Ishikawa (cell line): ENCODE measurements around the gene CHPF.

Source experiments
- CEBPB ChIP-seq: IDR thresholded peaks from 2 replicates; pipeline ENCODE4 v1.6.1; 2012
- CREB1 ChIP-seq: IDR thresholded peaks from 2 replicates; pipeline ENCODE4 v1.6.1; 2012; ENCODE audit warnings: low read depth
- EGR1 ChIP-seq: IDR thresholded peaks from 2 replicates; pipeline ENCODE4 v1.6.1; 2012
- EP300 ChIP-seq: IDR thresholded peaks from 2 replicates; pipeline ENCODE4 v1.6.1; 2012; ENCODE audit warnings: borderline replicate concordance
- FOXM1 ChIP-seq: IDR thresholded peaks from 2 replicates; pipeline ENCODE4 v1.6.1; 2012; ENCODE audit warnings: low read depth, borderline replicate concordance
- NFIC ChIP-seq: IDR thresholded peaks from 2 replicates; pipeline ENCODE4 v1.6.1; 2012
- RAD21 ChIP-seq: IDR thresholded peaks from 2 replicates; pipeline ENCODE4 v1.6.1; 2012; ENCODE audit warnings: low read depth
- REST ChIP-seq: IDR thresholded peaks from 2 replicates; pipeline ENCODE4 v1.6.1; 2012; ENCODE audit warnings: low read depth, mild to moderate bottlenecking
- TAF1 ChIP-seq: IDR thresholded peaks from 2 replicates; pipeline ENCODE4 v1.6.1; 2012; ENCODE audit warnings: low read depth, mild to moderate bottlenecking
- TCF12 ChIP-seq: IDR thresholded peaks from 2 replicates; pipeline ENCODE4 v1.6.1; 2012; ENCODE audit warnings: low read depth
- TEAD4 ChIP-seq: IDR thresholded peaks from 2 replicates; pipeline ENCODE4 v1.6.1; 2012
- USF1 ChIP-seq: IDR thresholded peaks from 2 replicates; pipeline ENCODE4 v1.6.1; 2012
- YY1 ChIP-seq: IDR thresholded peaks from 2 replicates; pipeline ENCODE4 v1.6.1; 2012; ENCODE audit warnings: low read depth
- ZBTB7A ChIP-seq: IDR thresholded peaks from 2 replicates; pipeline ENCODE4 v1.6.1; 2012; ENCODE audit warnings: low read depth
- TF ChIP-seq, protein P1 (sequence below): IDR thresholded peaks from 2 replicates; pipeline ENCODE4 v1.6.1; 2012

The CHPF gene

GRCh38 chr2:219543596-219544358, at the start of gene CHPF, which contains the start of gene TMEM198:
Gene CHPF, minus strand, starts transcription at chr2:219543809. Its CDS starts 271 bp downstream, at chr2:219543538.
Gene TMEM198, plus strand, starts transcription at chr2:219544028. Its CDS starts 700 bp downstream, at chr2:219544728.
- TF ChIP-seq RAD21 = no peak
- TF ChIP-seq, protein P1, sequence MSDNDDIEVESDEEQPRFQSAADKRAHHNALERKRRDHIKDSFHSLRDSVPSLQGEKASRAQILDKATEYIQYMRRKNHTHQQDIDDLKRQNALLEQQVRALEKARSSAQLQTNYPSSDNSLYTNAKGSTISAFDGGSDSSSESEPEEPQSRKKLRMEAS = peak; percentile 28; the same call in 1 of the 2 replicates
- 0 out of 2 replicates have a peak, but pooled peaks have one; percentile 19 for TF ChIP-seq USF1
- peak; percentile 84 for TF ChIP-seq TAF1
- peak; percentile 100 for TF ChIP-seq ZBTB7A
- TF ChIP-seq CEBPB = no peak
- peak; percentile 95 for TF ChIP-seq CREB1
- TF ChIP-seq REST = peak; percentile 94

GRCh38 chr2:219593154-219593553, 49.5 kb upstream of the CHPF start:
- TF ChIP-seq ZBTB7A = no peak
- TF ChIP-seq TEAD4 = no peak
- no peak for TF ChIP-seq TCF12
- TF ChIP-seq CEBPB = no peak
- TF ChIP-seq RAD21 = no peak
- TF ChIP-seq, protein P1 = no peak
- no peak for TF ChIP-seq EP300
- TF ChIP-seq FOXM1 = no peak
- TF ChIP-seq YY1 = no peak
- TF ChIP-seq CREB1 = no peak
- TF ChIP-seq EGR1 = no peak
- TF ChIP-seq TAF1 = no peak
- no peak for TF ChIP-seq USF1
- TF ChIP-seq REST = no peak
- TF ChIP-seq NFIC = no peak

DNA sequence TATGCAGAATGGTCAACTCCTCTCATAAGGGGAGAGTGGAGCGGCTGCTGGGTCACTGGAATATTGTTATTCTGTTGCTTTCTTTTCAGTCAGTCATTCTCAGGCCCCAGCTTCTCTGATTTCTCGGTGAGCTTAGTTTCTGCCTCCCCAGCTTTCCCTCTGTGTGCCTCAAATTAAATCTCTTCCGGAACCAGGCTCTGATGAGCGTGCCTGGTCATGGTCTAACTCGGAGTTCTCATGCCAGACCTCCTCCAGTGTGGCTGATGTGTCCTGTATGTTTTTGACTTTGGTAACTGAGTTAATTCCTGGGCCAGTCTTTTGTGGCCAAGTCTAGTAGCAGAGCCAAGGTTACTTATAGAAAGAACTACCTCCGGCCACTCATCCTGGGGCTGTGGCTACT, 49.1 kb upstream of the CHPF start:
- no peak for TF ChIP-seq EP300
- TF ChIP-seq USF1 = no peak
- TF ChIP-seq ZBTB7A = no peak
- TF ChIP-seq FOXM1 = no peak
- no peak for TF ChIP-seq RAD21
- TF ChIP-seq, protein P1 = no peak
- TF ChIP-seq YY1 = no peak
- no peak for TF ChIP-seq CREB1
- TF ChIP-seq TAF1 = no peak

DNA sequence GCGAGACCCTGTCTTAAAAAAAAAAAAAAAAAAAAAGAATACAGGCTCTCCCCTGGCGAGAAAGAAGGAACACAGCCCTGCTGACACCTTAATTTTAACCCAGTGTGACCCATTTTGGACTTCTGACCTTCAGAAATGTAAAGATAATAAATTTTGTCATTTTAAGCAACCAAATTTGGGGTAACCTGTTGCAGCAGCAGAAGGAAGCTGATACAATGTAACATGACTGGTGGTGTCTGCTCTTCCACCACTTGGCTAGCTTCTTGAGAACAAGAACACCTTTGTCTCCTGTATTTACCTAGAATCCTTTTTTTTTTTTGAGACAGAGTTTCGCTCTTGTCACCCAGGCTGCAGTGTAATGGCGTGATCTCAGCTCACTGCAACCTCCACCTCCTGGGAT, 47.5 kb upstream of the CHPF start:
- TF ChIP-seq USF1 (no peak), TEAD4 (no peak), TCF12 (no peak)

DNA sequence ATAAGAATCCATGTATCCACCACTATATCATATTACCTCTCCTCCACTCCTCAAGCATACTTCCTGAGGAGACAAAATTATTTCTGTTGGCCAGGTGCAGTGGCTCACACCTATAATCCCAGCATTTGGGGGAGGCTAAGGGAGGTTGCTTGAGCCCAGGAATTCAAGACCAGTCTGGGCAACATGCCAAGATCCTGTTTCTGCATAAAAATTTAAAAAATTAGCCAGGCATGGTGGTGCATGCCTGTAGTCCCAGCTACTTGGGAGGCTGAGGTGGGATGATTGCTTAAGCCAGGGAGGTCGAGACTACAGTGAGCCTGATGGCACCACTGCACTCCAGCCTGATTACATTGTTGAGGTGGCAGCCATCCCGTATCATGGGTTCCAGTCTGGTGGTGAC, 37.7 kb upstream of the CHPF start:
- TF ChIP-seq TAF1 = no peak
